ENCODE data around the gene GRK5.
A peak's percentile ranks its signal among the peaks of the same experiment; 100 is the strongest.

The GRK5 gene

GRCh38 chr10:119337796-119338432 is 130.5 kb downstream of the GRK5 start:
- Histone ChIP-seq H2AFZ (ENCODE audit: low read length) (no peak overlapping the region), H3K27ac (replicated peaks; ENCODE audit: low read length) (no peak overlapping the region), H3K79me1 (ENCODE audit: low read depth, low read length) (no peaks in the 10 kb centered on the region), H3K23ac (ENCODE audit: low read depth, low read length, poor library complexity) (no peak overlapping the region), H3K9ac (ENCODE audit: low read depth, low read length, poor library complexity) (no peak overlapping the region), H3K9me3 (replicated peaks in 1 of 2; ENCODE audit: control insufficient read depth in 2 of 2, insufficient read depth in 1 of 2, low read depth in 1 of 2, low read length in 2 of 2) (peaks cover 0 to 3% of the 10 kb centered on the region in 2 donors), H2AK5ac (ENCODE audit: low read depth, low read length) (no peak overlapping the region), H2BK120ac (ENCODE audit: low read depth, low read length) (no peak overlapping the region), H2BK12ac (ENCODE audit: low read length) (no peak overlapping the region), H2BK15ac (ENCODE audit: low read length) (no peak overlapping the region), H3K4me2 (ENCODE audit: insufficient read depth, low read length, poor library complexity, severe bottlenecking) (no peak overlapping the region), H4K91ac (ENCODE audit: low read depth, low read length, poor library complexity) (no peak overlapping the region), H3K4me1 (ENCODE audit: control insufficient read depth in 2 of 2, insufficient read depth in 1 of 2, low read depth in 1 of 2, low read length in 2 of 2) (peaks cover 12 to 19% of the 10 kb centered on the region in 2 donors), H3K36me3 (replicated peaks in 1 of 2; ENCODE audit: control insufficient read depth in 2 of 2, insufficient read depth in 2 of 2, low read length in 2 of 2) (no peaks in the 10 kb centered on the region), H3K4me3 (ENCODE audit: low read length in 2 of 2) (no peak overlapping the region), H2BK5ac (ENCODE audit: low read length) (no peak overlapping the region), H3K14ac (ENCODE audit: low read length) (no peak overlapping the region), H3K18ac (ENCODE audit: low read length) (no peak overlapping the region), H4K8ac (ENCODE audit: low read depth, low read length) (no peak overlapping the region), H3K4ac (ENCODE audit: low read length) (no peak overlapping the region), H3K27me3 (ENCODE audit: control insufficient read depth in 3 of 3, insufficient read depth in 3 of 3, low read depth in 1 of 3, low read length in 3 of 3) (no peaks in the 10 kb centered on the region)
- no peak for DNase-seq (ENCODE audit: low spot score)
- no CpG with 5 or more reads among the region's 8 CpGs for WGBS, 2 donors (ENCODE audit: extremely low coverage in 2 of 2, insufficient read length in 2 of 2, insufficient replicate concordance in 1 of 2)

GRCh38 chr10:119339109-119339508 is 131.7 kb downstream of the GRK5 start:
- Histone ChIP-seq H3K9ac (ENCODE audit: low read depth, low read length, poor library complexity) (peak overlapping the region; percentile 36), H3K4me3 (ENCODE audit: low read length in 2 of 2) (no peak overlapping the region), H2BK120ac (ENCODE audit: low read depth, low read length) (no peak overlapping the region), H4K91ac (ENCODE audit: low read depth, low read length, poor library complexity) (no peak overlapping the region), H3K27me3 (ENCODE audit: control insufficient read depth in 3 of 3, insufficient read depth in 3 of 3, low read depth in 1 of 3, low read length in 3 of 3) (no peaks in the 10 kb centered on the region), H2BK12ac (ENCODE audit: low read length) (no peak overlapping the region), H2AFZ (ENCODE audit: low read length) (no peak overlapping the region), H3K4me2 (ENCODE audit: insufficient read depth, low read length, poor library complexity, severe bottlenecking) (no peak overlapping the region), H2AK5ac (ENCODE audit: low read depth, low read length) (no peak overlapping the region), H3K14ac (ENCODE audit: low read length) (peak overlapping the region; percentile 77), H3K36me3 (replicated peaks in 1 of 2; ENCODE audit: control insufficient read depth in 2 of 2, insufficient read depth in 2 of 2, low read length in 2 of 2) (no peaks in the 10 kb centered on the region), H3K4ac (ENCODE audit: low read length) (no peak overlapping the region), H3K18ac (ENCODE audit: low read length) (peak overlapping the region; percentile 76), H2BK15ac (ENCODE audit: low read length) (no peak overlapping the region), H3K4me1 (ENCODE audit: control insufficient read depth in 2 of 2, insufficient read depth in 1 of 2, low read depth in 1 of 2, low read length in 2 of 2) (peaks cover 12 to 17% of the 10 kb centered on the region in 2 donors), H2BK5ac (ENCODE audit: low read length) (no peak overlapping the region), H3K79me1 (ENCODE audit: low read depth, low read length) (no peaks in the 10 kb centered on the region), H3K23ac (ENCODE audit: low read depth, low read length, poor library complexity) (no peak overlapping the region), H4K8ac (ENCODE audit: low read depth, low read length) (no peak overlapping the region), H3K27ac (replicated peaks; ENCODE audit: low read length) (peak overlapping the region; percentile 20), H3K9me3 (replicated peaks in 1 of 2; ENCODE audit: control insufficient read depth in 2 of 2, insufficient read depth in 1 of 2, low read depth in 1 of 2, low read length in 2 of 2) (peaks cover 0 to 2% of the 10 kb centered on the region in 2 donors)
- no CpG with 5 or more reads among the region's 9 CpGs for WGBS, 2 donors (ENCODE audit: extremely low coverage in 2 of 2, insufficient read length in 2 of 2, insufficient replicate concordance in 1 of 2)
- DNase-seq (ENCODE audit: low spot score) = no peak

GRCh38 chr10:119340893-119341458 is 133.6 kb downstream of the GRK5 start:
- Histone ChIP-seq H3K4me3 (ENCODE audit: low read length in 2 of 2) (no peak overlapping the region), H2BK12ac (ENCODE audit: low read length) (no peak overlapping the region), H2BK5ac (ENCODE audit: low read length) (no peak overlapping the region), H4K91ac (ENCODE audit: low read depth, low read length, poor library complexity) (no peak overlapping the region), H3K14ac (ENCODE audit: low read length) (no peak overlapping the region), H3K9ac (ENCODE audit: low read depth, low read length, poor library complexity) (no peak overlapping the region), H4K8ac (ENCODE audit: low read depth, low read length) (no peak overlapping the region), H2BK15ac (ENCODE audit: low read length) (no peak overlapping the region), H3K27ac (replicated peaks; ENCODE audit: low read length) (no peak overlapping the region), H3K4me1 (ENCODE audit: control insufficient read depth in 2 of 2, insufficient read depth in 1 of 2, low read depth in 1 of 2, low read length in 2 of 2) (peaks cover 6 to 16% of the 10 kb centered on the region in 2 donors), H3K4me2 (ENCODE audit: insufficient read depth, low read length, poor library complexity, severe bottlenecking) (no peak overlapping the region), H3K9me3 (replicated peaks in 1 of 2; ENCODE audit: control insufficient read depth in 2 of 2, insufficient read depth in 1 of 2, low read depth in 1 of 2, low read length in 2 of 2) (peaks cover 0 to 2% of the 10 kb centered on the region in 2 donors), H3K36me3 (replicated peaks in 1 of 2; ENCODE audit: control insufficient read depth in 2 of 2, insufficient read depth in 2 of 2, low read length in 2 of 2) (no peaks in the 10 kb centered on the region), H3K27me3 (ENCODE audit: control insufficient read depth in 3 of 3, insufficient read depth in 3 of 3, low read depth in 1 of 3, low read length in 3 of 3) (no peaks in the 10 kb centered on the region), H2AK5ac (ENCODE audit: low read depth, low read length) (peak overlapping the region; percentile 39), H3K79me1 (ENCODE audit: low read depth, low read length) (no peaks in the 10 kb centered on the region), H3K23ac (ENCODE audit: low read depth, low read length, poor library complexity) (no peak overlapping the region), H3K4ac (ENCODE audit: low read length) (no peak overlapping the region), H3K18ac (ENCODE audit: low read length) (peak overlapping the region; percentile 64), H2AFZ (ENCODE audit: low read length) (no peak overlapping the region), H2BK120ac (ENCODE audit: low read depth, low read length) (no peak overlapping the region)
- WGBS, 2 donors (ENCODE audit: extremely low coverage in 2 of 2, insufficient read length in 2 of 2, insufficient replicate concordance in 1 of 2) = no CpG with 5 or more reads among the region's 10 CpGs
- no peak for DNase-seq (ENCODE audit: low spot score)

GRCh38 chr10:119341459-119342301 is 134.3 kb downstream of the GRK5 start:
- Histone ChIP-seq H3K4ac (ENCODE audit: low read length) (no peak overlapping the region), H4K8ac (ENCODE audit: low read depth, low read length) (no peak overlapping the region), H3K79me1 (ENCODE audit: low read depth, low read length) (no peaks in the 10 kb centered on the region), H3K9me3 (replicated peaks in 1 of 2; ENCODE audit: control insufficient read depth in 2 of 2, insufficient read depth in 1 of 2, low read depth in 1 of 2, low read length in 2 of 2) (peaks cover 0 to 2% of the 10 kb centered on the region in 2 donors), H3K27ac (replicated peaks; ENCODE audit: low read length) (no peak overlapping the region), H3K27me3 (ENCODE audit: control insufficient read depth in 3 of 3, insufficient read depth in 3 of 3, low read depth in 1 of 3, low read length in 3 of 3) (no peaks in the 10 kb centered on the region), H2BK120ac (ENCODE audit: low read depth, low read length) (no peak overlapping the region), H2BK15ac (ENCODE audit: low read length) (no peak overlapping the region), H2AFZ (ENCODE audit: low read length) (no peak overlapping the region), H3K9ac (ENCODE audit: low read depth, low read length, poor library complexity) (no peak overlapping the region), H2BK5ac (ENCODE audit: low read length) (no peak overlapping the region), H3K18ac (ENCODE audit: low read length) (no peak overlapping the region), H3K4me3 (ENCODE audit: low read length in 2 of 2) (no peak overlapping the region), H4K91ac (ENCODE audit: low read depth, low read length, poor library complexity) (no peak overlapping the region), H3K23ac (ENCODE audit: low read depth, low read length, poor library complexity) (no peak overlapping the region), H3K4me1 (ENCODE audit: control insufficient read depth in 2 of 2, insufficient read depth in 1 of 2, low read depth in 1 of 2, low read length in 2 of 2) (peaks cover 0 to 10% of the 10 kb centered on the region in 2 donors), H3K4me2 (ENCODE audit: insufficient read depth, low read length, poor library complexity, severe bottlenecking) (no peak overlapping the region), H2AK5ac (ENCODE audit: low read depth, low read length) (peak overlapping the region; percentile 37), H2BK12ac (ENCODE audit: low read length) (no peak overlapping the region), H3K14ac (ENCODE audit: low read length) (peak overlapping the region; percentile 42), H3K36me3 (replicated peaks in 1 of 2; ENCODE audit: control insufficient read depth in 2 of 2, insufficient read depth in 2 of 2, low read length in 2 of 2) (no peaks in the 10 kb centered on the region)
- DNase-seq (ENCODE audit: low spot score) = no peak
- WGBS, 2 donors (ENCODE audit: extremely low coverage in 2 of 2, insufficient read length in 2 of 2, insufficient replicate concordance in 1 of 2) = no CpG with 5 or more reads among the region's 15 CpGs
